ENCODE results near the gene EFNA4.

DNA sequence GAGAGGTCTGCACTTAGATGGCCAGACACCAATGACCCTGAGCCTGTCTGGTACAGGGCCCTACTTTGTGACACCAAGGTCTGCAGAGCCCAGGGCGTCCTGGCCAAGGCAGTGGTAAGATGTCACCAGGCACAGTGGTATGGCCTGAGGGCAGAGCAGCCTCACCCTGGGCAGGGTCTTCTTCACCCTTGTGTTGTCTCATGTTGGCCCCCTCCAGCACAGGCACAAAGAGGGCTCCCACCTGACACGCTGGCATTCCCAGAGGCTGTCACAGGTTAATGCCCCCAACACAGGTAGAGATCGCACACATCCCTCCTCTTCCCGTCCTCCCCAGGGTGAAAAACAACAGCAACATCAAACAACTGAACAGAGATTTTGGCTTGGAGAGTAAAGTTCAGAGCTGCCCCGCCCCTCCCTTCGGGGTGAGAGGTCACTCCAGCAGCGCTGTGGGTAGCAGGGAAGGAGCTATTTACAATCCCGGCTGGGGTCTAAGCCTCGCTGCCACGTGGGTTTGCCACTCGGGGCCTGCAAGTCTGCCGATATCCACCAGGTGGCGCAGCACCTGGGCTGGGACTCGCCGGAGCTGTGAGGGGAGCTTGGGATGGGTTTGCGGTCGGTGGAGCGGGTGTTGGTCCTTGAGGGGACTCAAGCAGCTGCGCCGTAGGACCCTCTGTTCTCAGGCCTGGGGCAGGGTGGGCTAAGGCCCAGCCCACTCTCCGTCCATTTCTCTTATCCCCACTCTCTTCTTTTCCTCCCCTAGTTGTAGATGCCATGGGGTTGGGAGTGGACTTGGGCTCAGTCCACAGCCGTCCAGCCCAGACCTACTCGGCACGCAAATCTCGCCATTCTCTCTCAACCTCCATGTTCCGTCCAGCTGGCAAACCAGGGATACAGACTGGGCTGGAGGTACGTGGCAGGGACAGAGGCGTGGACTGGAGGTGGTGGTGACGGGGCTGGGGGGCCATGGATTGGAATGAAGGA, 27.8 kb downstream of the EFNA4 start:
- TF ChIP-seq HDAC2 (IDR thresholded peaks at IDR 0.05), result no peak
- TF ChIP-seq POLR2A (IDR thresholded peaks at IDR 0.05; ENCODE audit: low read length), result no peak
- TF ChIP-seq, protein P1, sequence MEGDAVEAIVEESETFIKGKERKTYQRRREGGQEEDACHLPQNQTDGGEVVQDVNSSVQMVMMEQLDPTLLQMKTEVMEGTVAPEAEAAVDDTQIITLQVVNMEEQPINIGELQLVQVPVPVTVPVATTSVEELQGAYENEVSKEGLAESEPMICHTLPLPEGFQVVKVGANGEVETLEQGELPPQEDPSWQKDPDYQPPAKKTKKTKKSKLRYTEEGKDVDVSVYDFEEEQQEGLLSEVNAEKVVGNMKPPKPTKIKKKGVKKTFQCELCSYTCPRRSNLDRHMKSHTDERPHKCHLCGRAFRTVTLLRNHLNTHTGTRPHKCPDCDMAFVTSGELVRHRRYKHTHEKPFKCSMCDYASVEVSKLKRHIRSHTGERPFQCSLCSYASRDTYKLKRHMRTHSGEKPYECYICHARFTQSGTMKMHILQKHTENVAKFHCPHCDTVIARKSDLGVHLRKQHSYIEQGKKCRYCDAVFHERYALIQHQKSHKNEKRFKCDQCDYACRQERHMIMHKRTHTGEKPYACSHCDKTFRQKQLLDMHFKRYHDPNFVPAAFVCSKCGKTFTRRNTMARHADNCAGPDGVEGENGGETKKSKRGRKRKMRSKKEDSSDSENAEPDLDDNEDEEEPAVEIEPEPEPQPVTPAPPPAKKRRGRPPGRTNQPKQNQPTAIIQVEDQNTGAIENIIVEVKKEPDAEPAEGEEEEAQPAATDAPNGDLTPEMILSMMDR (IDR thresholded peaks at IDR 0.05), result peak; percentile 91
- TF ChIP-seq TFCP2L1 (CRISPR knock-in tag; IDR thresholded peaks at IDR 0.05), result no peak
- no peak for TF ChIP-seq RCOR1 (IDR thresholded peaks at IDR 0.05; ENCODE audit: low read depth, low read length)
- TF ChIP-seq MYC (IDR thresholded peaks at IDR 0.05; ENCODE audit: borderline replicate concordance, low read length), result peak; percentile 92
- no peak for TF ChIP-seq RNF2 (IDR thresholded peaks at IDR 0.05; ENCODE audit: borderline replicate concordance, low read depth)
- TF ChIP-seq CEBPB (IDR thresholded peaks at IDR 0.05), result no peak

All from A549 (cell line).